K562 (cell line): ENCODE results near the gene MRPS10. TPM values are rescaled to one million over a fixed set of nuclear protein-coding genes. Genes with fewer than 3 reads are reported as not detected.

Experiments used
- FOXJ3 ChIP-seq: sonication (generic); formaldehyde crosslinking; IDR thresholded peaks from 2 replicates; pipeline ENCODE4 v1.4.0; 2020; ENCODE audit warnings: mild to moderate bottlenecking, missing genetic modification reagents
- GABPA ChIP-seq: fragments of 200-800 bp; sonication (Bioruptor generic); conservative IDR thresholded peaks from 2 replicates; pipeline ENCODE4 v1.6.1; 2016; ENCODE audit warnings: low read depth, missing genetic modification characterization, missing compliant biosample characterization
- HDGF ChIP-seq: fragments of 450-650 bp; IDR thresholded peaks from 2 replicates; pipeline ENCODE4 v1.6.1; 2016
- POLR2AphosphoS5 ChIP-seq: IDR thresholded peaks from 2 replicates; pipeline ENCODE4 v1.6.1; 2011; ENCODE audit warnings: mild to moderate bottlenecking, low read depth, low read length, moderate library complexity; ENCODE audit not compliant: control insufficient read depth, insufficient read depth
- SMAD3 ChIP-seq: fragments of 450-650 bp; formaldehyde crosslinking; conservative IDR thresholded peaks from 2 replicates; pipeline ENCODE4 v1.4.0; 2020; ENCODE audit warnings: mild to moderate bottlenecking
- SOX6 ChIP-seq: fragments of 450-650 bp; IDR thresholded peaks from 2 replicates; pipeline ENCODE4 v1.6.1; 2014; ENCODE audit warnings: mild to moderate bottlenecking
- ZNF311 ChIP-seq: fragments of 250-450 bp; sonication (Bioruptor Pico); IDR thresholded peaks from 2 replicates; pipeline ENCODE4 v1.4.0; 2020; ENCODE audit warnings: mild to moderate bottlenecking, moderate library complexity
- ZNF395 ChIP-seq: fragments of 200-800 bp; sonication (Bioruptor generic); IDR thresholded peaks from 2 replicates; pipeline ENCODE4 v1.6.1; 2017; ENCODE audit warnings: missing genetic modification characterization, missing compliant biosample characterization
- ZNF398 ChIP-seq: fragments of 250-450 bp; sonication (Bioruptor Pico); IDR thresholded peaks from 2 replicates; pipeline ENCODE4 v1.8.0; 2021; ENCODE audit warnings: moderate library complexity, mild to moderate bottlenecking, inconsistent platforms
- polyA plus RNA-seq, 8 experiments: library from polyadenylated mRNA; depleted of rRNA in 4 of 8; stranded (reverse) in 5 of 8; unstranded in 3 of 8; fragments of >200 nt; fragmentation: Nextera tagmentation in 2 of 8; fragmentation: Illumina TruSeq in 1 of 8; extraction: Ambion mirVana in 2 of 8; extraction: Trizol in 1 of 8; gene quantifications; 2 replicates each; pipeline versions ENCODE4 v1.2.1 to v1.2.3, GENCODE V29; 2011 to 2014; ENCODE audit warnings: inconsistent platforms in 1 of 8, missing spikeins in 1 of 8
- total RNA-seq, 7 experiments: library from RNA; depleted of rRNA in 6 of 7; stranded (reverse); fragments of >200 nt in 6 of 7; fragmentation: Illumina TruSeq in 2 of 7; extraction: Trizol in 2 of 7; gene quantifications; 2 replicates each; pipeline versions ENCODE4 v1.2.1 to v1.2.3, GENCODE V29; 2011 to 2021; ENCODE audit warnings: low replicate concordance in 1 of 7
- TF ChIP-seq, protein P1 (sequence below): sonication (generic); formaldehyde crosslinking; IDR thresholded peaks from 2 replicates; pipeline ENCODE4 v1.8.0; 2023; ENCODE audit warnings: mild to moderate bottlenecking, missing genetic modification reagents
- TF ChIP-seq, protein P2 (sequence below), 2 experiments: fragments of 450-650 bp; IDR thresholded peaks; 2 replicates each; pipeline ENCODE4 v1.6.1; 2018; ENCODE audit warnings: mild to moderate bottlenecking in 2 of 2, low read depth in 1 of 2; ENCODE audit not compliant: partially characterized antibody in 2 of 2

MRPS10 gene
- total and polyA plus RNA-seq, 9 of the 15 experiments (the other 6 are each of a cell fraction or from before 2014, with no cell fraction given): 48.6 to 166 (median 93.7) TPM

GRCh38 chr6:42217519-42218367 is at the start of gene MRPS10 (continued):
- TF ChIP-seq, protein P1, sequence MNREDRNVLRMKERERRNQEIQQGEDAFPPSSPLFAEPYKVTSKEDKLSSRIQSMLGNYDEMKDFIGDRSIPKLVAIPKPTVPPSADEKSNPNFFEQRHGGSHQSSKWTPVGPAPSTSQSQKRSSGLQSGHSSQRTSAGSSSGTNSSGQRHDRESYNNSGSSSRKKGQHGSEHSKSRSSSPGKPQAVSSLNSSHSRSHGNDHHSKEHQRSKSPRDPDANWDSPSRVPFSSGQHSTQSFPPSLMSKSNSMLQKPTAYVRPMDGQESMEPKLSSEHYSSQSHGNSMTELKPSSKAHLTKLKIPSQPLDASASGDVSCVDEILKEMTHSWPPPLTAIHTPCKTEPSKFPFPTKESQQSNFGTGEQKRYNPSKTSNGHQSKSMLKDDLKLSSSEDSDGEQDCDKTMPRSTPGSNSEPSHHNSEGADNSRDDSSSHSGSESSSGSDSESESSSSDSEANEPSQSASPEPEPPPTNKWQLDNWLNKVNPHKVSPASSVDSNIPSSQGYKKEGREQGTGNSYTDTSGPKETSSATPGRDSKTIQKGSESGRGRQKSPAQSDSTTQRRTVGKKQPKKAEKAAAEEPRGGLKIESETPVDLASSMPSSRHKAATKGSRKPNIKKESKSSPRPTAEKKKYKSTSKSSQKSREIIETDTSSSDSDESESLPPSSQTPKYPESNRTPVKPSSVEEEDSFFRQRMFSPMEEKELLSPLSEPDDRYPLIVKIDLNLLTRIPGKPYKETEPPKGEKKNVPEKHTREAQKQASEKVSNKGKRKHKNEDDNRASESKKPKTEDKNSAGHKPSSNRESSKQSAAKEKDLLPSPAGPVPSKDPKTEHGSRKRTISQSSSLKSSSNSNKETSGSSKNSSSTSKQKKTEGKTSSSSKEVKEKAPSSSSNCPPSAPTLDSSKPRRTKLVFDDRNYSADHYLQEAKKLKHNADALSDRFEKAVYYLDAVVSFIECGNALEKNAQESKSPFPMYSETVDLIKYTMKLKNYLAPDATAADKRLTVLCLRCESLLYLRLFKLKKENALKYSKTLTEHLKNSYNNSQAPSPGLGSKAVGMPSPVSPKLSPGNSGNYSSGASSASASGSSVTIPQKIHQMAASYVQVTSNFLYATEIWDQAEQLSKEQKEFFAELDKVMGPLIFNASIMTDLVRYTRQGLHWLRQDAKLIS: no peak
- TF ChIP-seq GABPA (tag) (peak; percentile 99), HDGF (peak; percentile 97), ZNF311 (CRISPR knock-in tag) (no peak), SMAD3 (no peak), ZNF395 (peak; percentile 96), FOXJ3 (CRISPR knock-in tag) (no peak), POLR2AphosphoS5 (peak; percentile 95), SOX6 (peak; percentile 73), ZNF398 (no peak)
- TF ChIP-seq, protein P2, sequence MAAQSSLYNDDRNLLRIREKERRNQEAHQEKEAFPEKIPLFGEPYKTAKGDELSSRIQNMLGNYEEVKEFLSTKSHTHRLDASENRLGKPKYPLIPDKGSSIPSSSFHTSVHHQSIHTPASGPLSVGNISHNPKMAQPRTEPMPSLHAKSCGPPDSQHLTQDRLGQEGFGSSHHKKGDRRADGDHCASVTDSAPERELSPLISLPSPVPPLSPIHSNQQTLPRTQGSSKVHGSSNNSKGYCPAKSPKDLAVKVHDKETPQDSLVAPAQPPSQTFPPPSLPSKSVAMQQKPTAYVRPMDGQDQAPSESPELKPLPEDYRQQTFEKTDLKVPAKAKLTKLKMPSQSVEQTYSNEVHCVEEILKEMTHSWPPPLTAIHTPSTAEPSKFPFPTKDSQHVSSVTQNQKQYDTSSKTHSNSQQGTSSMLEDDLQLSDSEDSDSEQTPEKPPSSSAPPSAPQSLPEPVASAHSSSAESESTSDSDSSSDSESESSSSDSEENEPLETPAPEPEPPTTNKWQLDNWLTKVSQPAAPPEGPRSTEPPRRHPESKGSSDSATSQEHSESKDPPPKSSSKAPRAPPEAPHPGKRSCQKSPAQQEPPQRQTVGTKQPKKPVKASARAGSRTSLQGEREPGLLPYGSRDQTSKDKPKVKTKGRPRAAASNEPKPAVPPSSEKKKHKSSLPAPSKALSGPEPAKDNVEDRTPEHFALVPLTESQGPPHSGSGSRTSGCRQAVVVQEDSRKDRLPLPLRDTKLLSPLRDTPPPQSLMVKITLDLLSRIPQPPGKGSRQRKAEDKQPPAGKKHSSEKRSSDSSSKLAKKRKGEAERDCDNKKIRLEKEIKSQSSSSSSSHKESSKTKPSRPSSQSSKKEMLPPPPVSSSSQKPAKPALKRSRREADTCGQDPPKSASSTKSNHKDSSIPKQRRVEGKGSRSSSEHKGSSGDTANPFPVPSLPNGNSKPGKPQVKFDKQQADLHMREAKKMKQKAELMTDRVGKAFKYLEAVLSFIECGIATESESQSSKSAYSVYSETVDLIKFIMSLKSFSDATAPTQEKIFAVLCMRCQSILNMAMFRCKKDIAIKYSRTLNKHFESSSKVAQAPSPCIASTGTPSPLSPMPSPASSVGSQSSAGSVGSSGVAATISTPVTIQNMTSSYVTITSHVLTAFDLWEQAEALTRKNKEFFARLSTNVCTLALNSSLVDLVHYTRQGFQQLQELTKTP (IDR thresholded peaks at IDR 0.05; ENCODE audit: low read depth in 1 of 2, partially characterized antibody in 2 of 2): peak in 1 of 2 experiments; percentile 79
